Activated CD4-positive, CD25-positive, alpha-beta regulatory T cell treated with anti-CD3 and anti-CD28 coated beads, Interleukin-2, amount 50 U/mL, for 24 hours (primary cell): ENCODE measurements around the gene TMCC2.
"Not testable (repeated sequence)": the region's sequence is repeated elsewhere in the genome, so short reads cannot be mapped to it uniquely, and the experiment has no call there.

Source experiments
- ATAC-seq, 2 donors: fragments of 150-1000 bp; cut with Tn5 transposase; one replicate each; pipeline ENCODE4 v1.10.0; 2021; ENCODE audit warnings: mild to moderate bottlenecking in 1 of 2, moderate library complexity in 1 of 2

The TMCC2 gene

DNA sequence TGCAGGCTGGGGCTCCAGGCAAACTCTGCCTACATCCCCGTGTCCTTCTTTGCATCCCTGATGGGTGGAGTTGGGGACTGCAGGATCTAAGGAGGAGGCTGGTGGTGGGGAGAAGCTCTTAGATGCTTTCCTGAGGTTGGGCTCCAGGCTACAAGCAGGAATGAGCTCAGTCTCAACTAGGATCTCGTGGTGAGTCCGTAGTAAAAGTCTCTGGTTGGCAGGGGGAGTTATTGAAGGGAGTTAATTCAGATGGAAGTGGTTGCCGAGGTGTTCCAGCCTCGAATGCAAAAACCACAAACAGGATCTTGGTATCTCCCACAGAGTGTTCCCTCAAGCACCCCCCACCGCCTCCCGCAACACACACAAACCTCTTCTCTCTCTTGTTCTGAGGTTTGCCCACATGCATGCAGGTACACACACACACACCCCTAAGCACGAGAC is 35.0 kb downstream of the TMCC2 start:
- no peak for ATAC-seq

DNA sequence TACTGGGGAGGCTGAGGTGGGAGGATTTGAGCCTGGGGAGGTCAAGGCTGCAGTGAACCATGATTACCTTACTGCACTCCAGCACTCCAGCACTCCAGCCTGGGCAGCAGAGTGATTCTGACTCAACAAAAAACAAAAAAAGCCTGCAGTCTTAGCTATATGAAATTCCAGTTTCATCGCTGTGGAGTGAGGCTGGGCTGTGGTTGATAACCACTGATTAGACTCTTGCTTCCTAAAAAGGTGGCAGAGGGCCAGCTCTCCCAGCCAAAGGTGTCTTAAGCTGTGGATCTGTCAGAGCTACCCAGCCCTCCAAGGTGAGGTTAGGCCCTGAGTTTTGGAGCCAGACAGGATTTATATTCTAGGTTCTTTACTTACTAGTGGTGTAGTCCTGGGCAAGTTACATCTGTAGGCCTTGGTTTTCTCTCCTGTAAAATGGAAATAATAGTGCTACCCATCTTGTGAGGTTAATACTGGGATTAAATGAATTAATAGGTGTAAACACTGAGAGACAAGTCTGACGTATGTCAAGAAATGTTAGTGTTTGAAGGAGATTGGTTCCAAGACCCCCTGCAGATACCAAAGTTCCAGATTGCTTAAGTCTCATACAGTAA is 35.9 kb downstream of the TMCC2 start:
- no peak for ATAC-seq

DNA sequence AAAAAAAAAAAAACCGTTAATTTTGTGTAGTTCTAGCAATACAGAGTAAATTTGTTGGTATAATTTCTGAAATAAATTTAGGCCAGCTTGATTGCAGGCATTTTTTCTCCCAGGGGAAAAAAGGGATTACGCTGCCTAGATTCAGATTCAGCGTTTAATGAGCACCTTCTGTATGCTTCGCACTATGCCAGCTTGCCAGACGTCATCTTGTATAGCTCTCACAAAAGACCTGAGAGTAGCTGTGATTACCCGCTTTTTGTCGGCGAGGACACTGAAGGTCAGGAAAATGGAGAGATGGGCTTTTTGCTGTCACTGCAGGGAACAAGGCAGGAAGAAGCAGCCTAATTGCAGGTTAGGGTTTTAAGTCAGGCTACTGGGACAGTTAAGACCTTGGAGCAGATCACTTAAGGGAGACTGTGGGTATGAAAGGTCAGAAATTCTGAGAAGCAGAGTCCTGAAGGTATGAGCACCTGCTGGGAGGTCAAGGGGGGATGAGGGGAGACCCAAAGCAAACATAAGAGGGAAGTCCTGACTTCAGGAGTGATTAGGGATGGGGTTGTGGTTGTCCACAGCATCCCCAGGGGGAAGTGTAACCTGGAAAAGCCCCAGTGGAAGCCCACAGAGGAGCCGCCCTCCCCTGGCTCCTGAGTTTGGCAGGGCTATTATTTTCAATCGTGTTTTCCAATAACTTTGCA is 39.0 kb downstream of the TMCC2 start:
- ATAC-seq = no peak

DNA sequence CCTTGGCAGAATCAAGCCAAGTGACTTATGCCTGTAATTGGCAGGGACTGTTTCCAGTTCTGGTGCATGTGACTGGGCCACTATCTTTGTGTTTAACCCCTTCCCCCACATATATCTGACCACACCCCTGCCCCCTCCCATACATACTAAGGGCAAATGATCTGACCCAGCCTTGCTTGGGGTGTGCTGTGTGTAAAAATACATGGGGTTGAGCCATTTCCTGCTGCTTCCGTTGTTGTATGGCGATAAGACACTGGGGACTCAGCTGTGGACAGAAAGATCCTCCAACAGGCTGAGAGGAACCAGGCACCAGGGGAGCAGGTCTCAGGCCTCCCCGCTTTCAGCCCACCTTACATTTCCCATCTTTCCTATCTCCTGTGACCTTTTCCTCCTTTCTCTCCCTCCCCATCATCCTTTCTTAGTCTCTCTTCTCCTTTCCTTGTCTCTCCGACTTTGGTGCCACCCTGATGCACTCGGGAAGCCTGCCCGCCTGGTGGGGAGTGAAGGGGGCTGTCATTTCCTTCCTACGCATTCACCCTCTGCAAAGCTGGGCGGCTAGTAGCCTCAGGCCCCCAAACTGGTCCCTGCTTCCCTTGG is 39.7 kb downstream of the TMCC2 start:
- no peak for ATAC-seq

DNA sequence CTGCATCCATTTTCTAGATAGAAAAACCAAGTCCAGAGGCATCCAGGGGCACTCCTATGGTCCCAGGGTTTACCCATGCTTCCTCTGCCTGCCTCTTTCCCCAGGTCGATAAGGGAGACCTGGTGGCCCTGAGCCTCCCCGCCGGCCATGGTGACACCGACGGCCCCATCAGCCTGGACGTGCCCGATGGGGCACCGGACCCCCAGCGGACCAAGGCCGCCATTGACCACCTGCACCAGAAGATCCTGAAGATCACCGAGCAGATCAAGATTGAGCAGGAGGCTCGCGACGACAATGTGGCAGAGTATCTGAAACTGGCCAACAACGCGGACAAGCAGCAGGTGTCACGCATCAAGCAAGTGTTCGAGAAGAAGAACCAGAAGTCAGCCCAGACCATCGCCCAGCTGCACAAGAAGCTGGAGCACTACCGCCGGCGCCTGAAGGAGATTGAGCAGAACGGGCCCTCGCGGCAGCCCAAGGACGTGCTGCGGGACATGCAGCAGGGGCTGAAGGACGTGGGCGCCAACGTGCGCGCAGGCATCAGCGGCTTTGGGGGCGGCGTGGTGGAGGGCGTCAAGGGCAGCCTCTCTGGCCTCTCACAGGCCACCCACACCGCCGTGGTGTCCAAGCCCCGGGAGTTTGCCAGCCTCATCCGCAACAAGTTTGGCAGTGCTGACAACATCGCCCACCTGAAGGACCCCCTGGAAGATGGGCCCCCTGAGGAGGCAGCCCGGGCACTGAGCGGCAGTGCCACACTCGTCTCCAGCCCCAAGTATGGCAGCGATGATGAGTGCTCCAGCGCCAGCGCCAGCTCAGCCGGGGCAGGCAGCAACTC is 41.3 kb downstream of the TMCC2 start:
- ATAC-seq = no peak

DNA sequence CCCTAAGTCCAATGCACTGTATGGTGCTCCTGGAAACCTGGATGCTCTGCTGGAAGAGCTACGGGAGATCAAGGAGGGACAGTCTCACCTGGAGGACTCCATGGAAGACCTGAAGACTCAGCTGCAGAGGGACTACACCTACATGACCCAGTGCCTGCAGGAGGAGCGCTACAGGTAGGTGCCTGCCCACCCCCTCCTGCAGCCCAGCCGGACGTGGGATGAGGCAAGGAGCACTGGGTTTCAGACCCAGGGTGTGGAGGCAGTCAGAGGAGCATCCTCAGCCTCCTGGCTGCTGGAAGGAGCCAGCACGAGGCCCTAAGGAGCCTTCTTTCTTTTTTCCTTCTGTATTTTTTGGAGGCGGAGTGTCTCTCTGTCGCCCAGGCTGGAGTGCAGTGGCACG is 42.0 kb downstream of the TMCC2 start:
- ATAC-seq = no peak

DNA sequence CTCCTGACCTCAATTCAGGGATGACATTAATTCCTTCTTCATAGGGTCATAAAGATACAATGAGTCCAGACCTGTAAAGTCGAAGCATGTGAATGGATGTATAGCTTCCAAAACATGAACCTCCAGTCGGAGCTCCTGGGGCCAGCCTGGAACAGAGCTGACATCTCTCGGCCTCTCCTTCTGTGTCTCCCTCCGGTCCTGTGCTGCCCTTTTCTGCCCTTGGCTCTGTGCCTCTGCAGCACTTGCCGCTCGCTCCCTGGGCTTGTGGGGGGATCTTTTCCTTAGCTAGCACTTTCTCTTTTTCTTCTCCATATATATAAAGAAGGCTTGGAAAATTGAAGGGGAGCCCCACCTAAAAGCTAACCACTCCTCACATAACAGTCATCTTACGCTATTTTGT is 42.5 kb downstream of the TMCC2 start:
- ATAC-seq = no peak

DNA sequence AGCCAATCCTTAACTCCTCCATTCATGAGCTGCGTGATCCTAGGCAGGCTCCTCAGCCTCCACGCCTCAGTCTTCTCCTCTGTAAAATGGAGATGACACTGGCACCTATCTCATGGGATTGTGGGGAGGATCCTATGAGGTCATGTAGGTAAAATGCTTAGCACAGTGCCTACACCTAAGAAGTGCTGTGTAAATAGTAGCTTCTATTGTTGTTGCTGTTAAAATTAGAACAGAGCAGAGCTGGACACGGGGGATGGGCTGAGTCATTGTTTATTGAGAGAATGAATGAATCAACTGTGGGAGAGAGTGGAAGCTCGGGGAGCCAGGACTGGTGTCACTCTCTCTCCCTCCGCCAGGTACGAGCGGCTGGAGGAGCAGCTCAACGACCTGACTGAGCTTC is 43.0 kb downstream of the TMCC2 start:
- ATAC-seq = no peak

DNA sequence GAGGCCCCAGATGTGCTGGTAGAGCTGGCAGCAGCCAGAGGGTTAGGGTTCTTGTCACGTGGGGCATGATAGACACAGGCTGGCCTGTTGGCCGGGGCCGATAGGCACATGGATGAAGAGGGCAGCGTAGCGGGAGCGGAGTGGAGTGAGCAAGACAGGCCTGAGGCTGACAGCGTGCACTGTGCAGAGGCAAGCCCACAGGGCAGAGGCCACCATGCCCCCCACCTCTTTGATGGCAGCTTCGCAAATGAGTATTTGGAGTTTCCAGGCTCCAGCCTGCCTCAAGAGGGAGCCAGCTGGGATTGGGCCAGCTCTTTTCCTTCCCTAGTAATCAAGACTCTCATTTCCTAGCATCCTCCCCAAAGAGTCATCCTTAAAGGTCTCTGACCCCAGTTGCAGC is 43.5 kb downstream of the TMCC2 start:
- no peak for ATAC-seq

DNA sequence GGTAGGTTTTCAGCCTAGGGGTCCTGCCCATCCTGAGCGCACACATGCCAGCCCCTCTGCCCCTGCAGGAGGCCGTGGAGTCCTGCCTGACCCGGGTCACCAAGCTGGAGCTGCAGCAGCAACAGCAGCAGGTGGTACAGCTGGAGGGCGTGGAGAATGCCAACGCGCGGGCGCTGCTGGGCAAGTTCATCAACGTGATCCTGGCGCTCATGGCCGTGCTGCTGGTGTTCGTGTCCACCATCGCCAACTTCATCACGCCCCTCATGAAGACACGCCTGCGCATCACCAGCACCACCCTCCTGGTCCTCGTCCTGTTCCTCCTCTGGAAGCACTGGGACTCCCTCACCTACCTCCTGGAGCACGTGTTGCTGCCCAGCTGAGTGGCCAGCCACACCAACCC is 44.0 kb downstream of the TMCC2 start:
- no peak for ATAC-seq

DNA sequence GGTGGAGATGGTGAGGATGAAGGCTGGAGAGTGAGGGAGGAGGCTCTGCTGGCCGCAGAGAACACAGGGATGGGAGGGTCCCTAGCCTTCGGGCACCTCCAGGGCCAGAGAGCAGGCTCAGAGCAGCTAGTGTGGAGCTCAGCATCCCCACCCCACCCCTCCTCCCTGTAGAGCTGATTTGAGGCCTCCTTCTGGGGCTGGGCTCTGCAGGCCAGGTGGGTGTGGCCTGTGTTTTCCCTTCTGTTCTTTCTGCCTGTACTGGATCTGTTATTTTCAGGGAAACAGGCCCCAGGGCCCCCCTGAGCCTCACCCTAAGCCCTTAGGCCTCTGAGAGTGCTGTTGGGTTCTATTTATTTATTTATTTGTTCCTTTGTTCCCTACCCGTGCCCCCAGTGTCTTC is 44.8 kb downstream of the TMCC2 start:
- ATAC-seq = no peak

DNA sequence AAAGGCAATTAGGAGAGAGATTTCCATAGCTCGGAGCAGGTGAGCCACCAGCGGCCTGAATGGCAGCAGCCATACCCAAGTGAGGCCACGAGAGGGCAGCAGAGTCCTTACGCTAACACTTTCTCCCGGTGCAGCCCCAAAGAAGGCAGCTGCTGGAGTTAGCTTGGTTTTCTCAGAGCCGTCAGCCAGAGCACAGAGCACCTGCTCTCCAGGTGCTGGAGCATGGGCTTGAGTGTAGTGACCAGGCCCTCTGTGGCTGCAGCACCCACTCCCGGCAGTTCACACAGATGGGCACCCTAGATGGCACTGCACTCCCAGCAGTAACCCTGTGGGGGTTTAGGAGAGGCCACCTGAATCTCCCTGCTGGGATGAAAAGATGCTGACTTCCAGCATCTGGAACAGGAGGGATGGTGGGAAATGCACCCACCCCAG is 45.8 kb downstream of the TMCC2 start:
- ATAC-seq = peak; percentile 80 to 85

DNA sequence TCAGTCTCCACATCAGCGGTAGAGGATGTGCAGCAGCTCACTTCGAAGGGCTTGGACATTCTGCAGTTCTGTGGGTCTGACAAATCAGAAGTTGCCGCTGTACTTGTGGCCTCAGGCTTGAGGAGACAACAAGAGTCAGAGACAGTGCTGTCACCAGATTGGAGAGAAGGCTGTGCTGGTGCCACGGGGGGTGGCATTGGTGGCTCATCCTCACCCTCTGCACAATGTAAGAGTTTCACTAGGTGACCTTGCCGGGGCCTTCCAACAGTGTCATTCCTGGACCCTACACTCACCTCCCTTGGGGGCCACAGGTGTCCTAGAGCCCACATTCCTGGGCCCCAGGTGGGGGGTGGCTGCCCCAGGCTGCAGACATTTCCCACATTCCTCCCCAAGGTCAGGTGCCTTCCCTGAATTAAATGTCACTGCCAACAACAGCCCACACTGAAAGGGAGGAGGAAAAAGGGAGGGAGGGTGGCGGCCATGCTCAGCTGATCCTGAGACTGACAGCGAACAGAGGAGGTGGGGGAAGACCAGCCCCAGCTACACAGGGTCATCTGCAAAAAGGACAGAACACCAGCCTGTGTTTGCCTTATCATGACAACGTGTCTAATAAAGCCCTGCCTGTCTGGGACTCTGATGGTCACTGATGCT is 46.4 kb downstream of the TMCC2 start:
- peak in 1 of 2 donors; percentile 4 for ATAC-seq

DNA sequence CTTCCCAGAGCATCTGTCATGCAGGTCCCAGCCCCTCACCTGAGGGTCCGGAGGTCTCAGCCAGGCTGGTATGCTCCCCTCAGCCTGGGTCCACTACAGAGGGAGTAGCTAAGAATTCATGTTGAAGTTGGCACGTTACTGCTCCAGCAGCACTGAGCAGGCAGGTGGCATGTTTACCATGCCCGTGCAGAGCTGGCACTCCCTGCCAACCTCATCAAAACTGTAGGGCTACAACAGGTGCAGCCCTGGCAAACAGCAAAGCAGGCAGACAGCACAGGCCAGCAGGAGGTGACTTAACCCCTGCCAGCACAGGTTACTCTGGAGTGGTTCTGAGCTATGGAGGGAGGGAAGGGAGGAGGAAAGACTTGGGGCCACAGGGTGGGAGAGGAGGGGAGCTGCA is 47.4 kb downstream of the TMCC2 start:
- no peak for ATAC-seq

DNA sequence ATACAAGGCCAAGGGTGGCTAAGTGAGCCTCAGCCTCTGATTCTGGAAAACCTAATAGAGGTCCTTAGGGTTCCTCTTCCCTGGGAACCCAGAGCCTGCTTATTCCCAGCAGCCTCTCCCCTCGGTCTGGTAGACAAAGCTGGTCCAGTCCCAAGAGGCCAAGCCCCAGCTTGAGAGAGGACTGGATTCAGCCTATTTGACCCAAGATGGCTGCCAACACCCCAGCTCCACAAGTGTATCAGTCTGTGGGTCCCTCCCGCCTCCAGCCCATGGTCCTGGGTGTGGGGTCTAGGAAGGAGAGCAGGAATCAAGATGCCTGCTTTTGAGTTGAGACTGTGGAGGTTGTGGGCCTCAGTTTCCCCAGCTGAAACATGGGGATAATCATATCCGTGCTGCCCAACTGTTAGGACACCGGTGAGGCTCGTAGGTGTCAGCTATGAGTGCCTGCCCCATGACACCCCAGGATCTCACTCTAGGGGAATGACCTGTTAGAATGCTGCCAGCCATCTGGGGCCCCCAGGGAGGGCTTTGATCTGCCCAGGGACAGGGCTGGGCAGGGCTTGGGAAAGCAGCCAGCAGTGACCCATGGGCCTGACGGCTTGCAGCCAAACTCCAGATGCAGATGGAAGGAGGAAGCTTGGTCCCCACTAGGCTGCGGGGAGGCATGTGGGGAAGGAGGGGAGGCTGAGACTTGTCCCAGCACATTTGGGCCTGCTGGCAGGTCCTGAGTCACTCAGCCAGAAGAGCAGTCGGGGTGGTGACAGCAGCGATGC is 48.4 kb downstream of the TMCC2 start:
- ATAC-seq = no peak

DNA sequence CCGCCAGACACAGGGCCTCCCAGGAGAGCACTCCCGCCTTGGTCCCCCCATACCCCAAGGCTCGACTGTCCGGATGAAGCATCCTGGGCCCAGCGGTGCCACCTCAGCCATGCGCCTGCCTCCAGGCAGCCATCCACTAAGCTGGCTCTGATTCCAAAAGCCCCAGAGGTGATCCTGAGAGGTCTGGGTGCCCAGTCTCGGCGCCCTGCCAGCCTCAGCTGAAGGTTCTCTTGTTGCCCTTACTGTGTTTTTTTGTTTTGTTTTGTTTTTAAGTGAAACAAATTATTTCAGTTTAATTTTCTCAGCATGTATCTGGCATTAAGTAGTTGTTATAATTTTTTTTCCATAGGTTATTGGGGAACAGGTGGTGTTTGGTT is 48.9 kb downstream of the TMCC2 start:
- ATAC-seq = no peak

DNA sequence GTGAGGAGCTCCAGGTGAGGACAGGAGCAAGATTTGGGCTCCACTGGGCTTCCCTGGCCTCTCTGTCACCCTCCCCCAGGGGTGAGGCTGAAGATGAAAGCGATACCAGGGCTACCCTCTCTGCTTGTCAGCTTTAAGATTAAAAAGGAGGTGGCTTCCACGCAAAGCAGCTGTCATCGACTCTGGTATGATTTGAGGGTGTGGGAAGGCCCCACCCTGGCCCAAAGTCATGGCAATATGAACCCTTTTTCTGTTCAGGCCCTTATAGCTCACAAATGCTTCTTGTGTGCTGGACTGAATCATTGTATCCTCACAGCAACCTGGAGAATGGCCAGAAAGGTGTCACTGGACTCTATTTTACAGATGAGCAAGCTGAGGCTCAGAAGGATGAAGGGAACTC is 52.2 kb downstream of the TMCC2 start:
- peak in 1 of 2 donors; percentile 37 for ATAC-seq

DNA sequence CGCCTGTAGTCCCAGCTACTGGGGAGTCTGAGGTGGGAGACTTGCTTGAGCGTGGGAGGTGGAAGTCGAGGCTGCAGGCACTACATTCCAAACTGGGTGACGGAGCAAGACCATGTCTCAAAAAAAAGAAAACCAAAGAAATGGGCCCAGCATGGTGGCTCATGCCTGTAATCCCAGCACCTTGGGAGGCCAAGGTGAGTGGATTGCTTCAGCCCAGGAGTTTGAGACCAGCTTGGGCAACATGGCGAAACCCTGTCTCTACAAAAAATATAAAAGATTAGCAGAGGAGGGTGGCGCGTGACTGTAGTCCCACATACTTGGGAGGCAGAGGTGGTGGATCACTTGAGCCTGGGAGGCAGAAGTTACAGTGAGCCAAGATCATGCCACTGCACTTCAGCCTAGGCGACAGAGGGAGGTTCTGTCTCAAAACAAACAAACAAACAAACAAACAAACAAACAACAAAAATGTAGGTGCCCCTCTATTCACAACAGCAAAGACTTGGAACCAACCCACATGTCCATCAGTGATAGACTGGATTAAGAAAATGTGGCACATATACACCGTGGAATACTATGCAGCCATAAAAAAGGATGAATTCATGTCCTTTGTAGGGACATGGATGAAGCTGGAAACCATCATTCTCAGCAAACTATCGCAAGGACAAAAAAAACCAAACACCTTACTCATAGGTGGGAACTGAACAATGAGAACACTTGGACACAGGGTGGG is 53.1 kb downstream of the TMCC2 start:
- not testable (repeated sequence) for ATAC-seq

DNA sequence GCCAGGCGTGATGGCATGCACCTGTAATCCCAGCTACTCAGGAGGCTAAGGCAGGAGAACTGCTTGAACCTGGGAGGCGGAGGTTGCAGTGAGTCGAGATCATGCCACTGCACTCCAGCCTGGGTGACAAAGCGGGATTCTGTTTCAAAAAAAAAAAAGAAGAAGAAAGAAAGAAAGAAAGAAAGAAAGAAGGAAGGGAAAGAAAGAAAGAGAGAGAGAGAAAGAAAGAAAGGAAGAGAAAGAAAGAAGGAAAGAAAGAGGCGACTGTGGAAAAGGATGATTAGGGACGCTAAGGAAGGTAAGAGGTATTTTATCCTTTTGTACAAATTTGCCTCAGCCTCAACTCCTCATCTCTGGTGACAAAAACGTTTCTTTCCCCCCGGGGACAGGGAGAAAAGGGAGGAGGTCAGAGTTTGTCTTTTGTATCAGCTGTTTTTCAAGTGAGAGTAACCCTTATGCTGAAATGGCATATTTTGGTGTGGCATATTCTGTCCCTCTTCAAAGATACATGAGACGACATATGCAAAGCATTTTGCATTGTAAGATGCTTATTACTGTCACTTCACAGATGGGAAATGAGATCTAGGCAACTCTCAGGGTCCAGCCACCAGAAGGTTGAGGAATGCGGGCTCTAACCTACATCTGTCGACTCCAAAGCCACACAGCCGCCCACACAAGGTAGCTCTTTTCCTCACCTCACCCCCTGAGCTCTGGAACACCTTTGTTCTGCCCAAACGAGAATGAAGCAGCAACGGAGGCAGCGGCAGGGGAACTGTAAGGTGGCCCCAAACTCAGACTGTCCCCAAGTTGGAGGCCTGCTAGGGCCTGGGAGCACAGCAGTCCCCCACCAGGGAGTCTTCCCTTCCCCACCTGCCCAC is 55.8 kb downstream of the TMCC2 start:
- ATAC-seq = no peak

DNA sequence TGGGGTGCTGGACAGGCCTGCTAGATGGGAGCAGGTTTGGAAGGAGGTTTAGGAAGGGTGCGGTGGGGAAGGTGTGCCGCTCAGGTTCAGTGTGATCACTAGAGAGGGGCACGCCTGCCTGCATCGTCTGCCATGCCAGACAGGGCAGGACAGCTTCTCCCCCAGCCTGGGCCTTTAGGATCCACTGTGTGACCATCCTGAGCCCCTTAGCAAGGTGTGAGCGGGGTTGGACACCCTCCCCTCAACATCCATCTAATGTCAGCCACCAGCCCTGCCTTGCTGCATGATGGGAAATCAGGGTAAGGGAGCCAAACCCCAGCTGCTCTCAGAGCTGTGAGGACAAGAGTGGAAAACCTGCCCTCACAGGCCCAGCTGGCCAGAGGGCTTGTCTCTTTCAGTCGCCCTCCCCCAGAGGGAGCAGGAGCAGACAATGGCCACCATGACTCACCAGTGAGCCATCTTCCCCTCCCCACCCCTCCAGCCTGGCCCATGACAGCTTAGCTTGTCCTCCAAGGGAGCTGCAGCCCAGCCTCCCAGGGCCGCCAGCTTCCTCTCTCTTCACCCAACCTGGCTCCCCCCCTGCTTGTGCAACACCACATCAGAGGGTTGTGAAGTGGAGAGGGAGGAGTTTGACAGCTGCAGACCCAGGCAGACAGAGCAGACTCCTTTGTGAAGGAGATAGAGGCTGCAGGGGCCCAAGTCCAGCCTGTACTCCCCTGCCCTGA is 56.8 kb downstream of the TMCC2 start:
- peak; percentile 57 to 66 for ATAC-seq
